NT2/D1 (cell line): ENCODE data around the gene RIN3.

Experiments used
- DNase-seq: peaks from one replicate; pipeline ENCODE4 v3.0.0-alpha.2; 2011; ENCODE audit warnings: low read depth, low spot score
- H3K27me3 ChIP-seq: 2 replicates; pipeline ENCODE4 v1.6.0; 2011; ENCODE audit warnings: mild to moderate bottlenecking; ENCODE audit not compliant: insufficient read length, insufficient read depth
- H3K36me3 ChIP-seq: 2 replicates; pipeline ENCODE4 v1.6.1; 2011; ENCODE audit warnings: mild to moderate bottlenecking, low read length, mixed read lengths; ENCODE audit not compliant: insufficient read depth, insufficient read length
- H3K4me1 ChIP-seq: 2 replicates; pipeline ENCODE4 v1.5.1; 2011; ENCODE audit not compliant: insufficient read depth, insufficient read length
- H3K4me3 ChIP-seq: 2 replicates; pipeline ENCODE4 v1.5.1; 2011; ENCODE audit warnings: low read depth; ENCODE audit not compliant: insufficient read length
- H3K9ac ChIP-seq: 2 replicates; pipeline ENCODE4 v1.6.0; 2011; ENCODE audit warnings: low read depth; ENCODE audit not compliant: insufficient read length
- H3K9me3 ChIP-seq: 2 replicates; pipeline ENCODE4 v1.5.1; 2011; ENCODE audit warnings: mild to moderate bottlenecking, low read length; ENCODE audit not compliant: insufficient read depth
- SUZ12 ChIP-seq: IDR thresholded peaks from 2 replicates; pipeline ENCODE4 v1.6.1; 2011; ENCODE audit not compliant: insufficient read length, insufficient read depth; ENCODE audit errors: extremely low read depth
- YY1 ChIP-seq: IDR thresholded peaks from 2 replicates; pipeline ENCODE4 v1.6.1; 2011; ENCODE audit not compliant: insufficient read length, insufficient read depth
- ZNF274 ChIP-seq: IDR thresholded peaks from 2 replicates; pipeline ENCODE4 v1.6.1; 2011; ENCODE audit warnings: mild to moderate bottlenecking, low read depth, low read length

The RIN3 gene

DNA sequence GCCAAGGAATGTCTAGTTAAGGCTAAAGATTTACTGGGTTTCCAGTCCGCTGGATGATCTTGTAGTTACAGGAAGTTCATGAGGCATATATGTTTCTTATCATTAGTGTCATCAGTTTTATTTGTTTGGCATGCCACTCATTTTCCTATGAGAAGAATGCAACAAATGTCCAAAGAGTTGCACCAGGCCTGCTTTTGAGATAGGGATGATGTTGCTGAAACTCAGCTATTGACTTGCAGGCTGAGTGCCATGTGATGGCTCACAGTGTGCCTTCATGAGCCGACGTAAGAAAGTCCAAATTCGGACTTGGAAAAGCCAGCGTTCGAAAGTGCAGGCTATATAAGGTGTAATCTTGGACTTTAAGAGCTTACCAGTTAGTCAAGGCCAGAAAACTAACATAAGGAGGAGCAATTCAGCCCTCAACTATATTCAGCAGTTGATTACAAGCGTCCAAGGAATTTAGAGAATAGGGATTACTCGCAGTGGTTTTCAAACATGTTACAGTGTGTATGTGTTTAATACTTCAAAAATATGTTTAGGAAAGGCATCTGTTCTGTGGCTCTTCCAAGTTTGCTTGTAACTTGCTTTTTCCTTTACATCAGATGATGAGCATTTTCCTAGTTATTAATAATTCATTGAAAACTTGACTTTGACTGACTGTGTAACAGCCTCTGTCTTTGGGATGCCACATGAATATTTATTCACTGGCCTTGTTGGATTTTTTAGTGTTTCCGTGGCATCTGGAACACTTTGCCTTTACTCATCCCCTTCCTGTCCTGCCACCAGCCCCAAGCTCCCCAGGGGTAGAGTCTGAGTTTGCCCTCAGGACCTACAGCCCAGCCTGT is 133.6 kb downstream of the RIN3 start:
- H3K4me3 ChIP-seq = no peak overlapping the region
- TF ChIP-seq YY1 (no peak), ZNF274 (no peak), SUZ12 (no peak)
- H3K4me1 ChIP-seq = no peaks in the 10 kb centered on the region
- H3K9me3 ChIP-seq = no peaks in the 10 kb centered on the region; the same call in 1 of the 2 replicates
- peaks cover 2% of the 10 kb centered on the region for H3K36me3 ChIP-seq
- no peak overlapping the region for H3K9ac ChIP-seq
- H3K27me3 ChIP-seq = no peaks in the 10 kb centered on the region
- no peak for DNase-seq

DNA sequence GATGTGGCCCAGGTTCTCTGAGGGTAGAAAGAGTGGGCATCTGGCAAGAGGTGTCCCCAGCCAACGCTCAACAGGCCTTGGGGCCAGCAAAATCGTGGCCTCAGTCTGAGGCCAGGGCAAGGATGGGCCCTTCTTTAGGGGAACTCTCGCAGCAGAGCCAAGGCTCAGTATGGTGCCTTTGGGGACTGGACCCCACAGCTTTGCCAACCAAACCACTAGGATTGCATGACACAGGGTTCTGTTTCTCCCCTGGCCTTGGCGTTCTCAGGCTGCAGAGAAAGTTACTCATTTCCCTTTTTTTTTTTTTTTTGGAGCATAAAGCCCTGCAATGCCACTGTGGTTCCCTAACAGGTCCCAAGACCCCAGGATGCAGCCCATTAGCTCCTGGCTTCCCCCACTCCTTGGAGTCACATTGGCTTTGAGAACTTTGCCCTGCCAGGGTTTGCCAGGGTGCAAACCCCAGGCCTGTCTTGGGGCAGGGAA is 134.3 kb downstream of the RIN3 start:
- H3K4me1 ChIP-seq = no peaks in the 10 kb centered on the region
- H3K9ac ChIP-seq = no peak overlapping the region
- TF ChIP-seq ZNF274 (no peak), YY1 (no peak), SUZ12 (no peak)
- no peaks in the 10 kb centered on the region; the same call in 1 of the 2 replicates for H3K9me3 ChIP-seq
- H3K36me3 ChIP-seq = peaks cover 5% of the 10 kb centered on the region
- DNase-seq = no peak
- H3K4me3 ChIP-seq = no peak overlapping the region
- H3K27me3 ChIP-seq = no peaks in the 10 kb centered on the region

DNA sequence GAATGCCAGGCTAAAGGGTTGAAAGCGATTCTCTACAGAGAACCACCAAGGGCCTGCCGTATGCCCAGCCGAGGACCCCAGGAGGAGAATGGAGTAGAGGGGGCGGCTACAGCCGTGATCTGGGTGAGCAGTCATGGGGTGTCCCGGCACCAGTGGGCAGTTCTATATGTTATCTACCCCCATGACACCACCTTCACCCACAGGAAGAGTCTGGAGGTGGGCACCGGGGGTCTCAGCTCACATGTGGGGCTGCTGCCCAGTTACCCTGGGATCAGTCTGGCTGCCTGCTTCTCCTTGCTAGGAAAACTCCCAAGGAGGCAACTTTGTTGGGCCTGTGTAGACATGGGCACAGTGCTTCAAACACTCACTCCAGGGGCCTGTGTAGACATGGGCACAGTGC is 135.5 kb downstream of the RIN3 start:
- TF ChIP-seq ZNF274 (no peak), SUZ12 (no peak), YY1 (no peak)
- Histone ChIP-seq H3K27me3 (no peaks in the 10 kb centered on the region), H3K4me1 (no peaks in the 10 kb centered on the region), H3K9me3 (no peaks in the 10 kb centered on the region; the same call in 1 of the 2 replicates), H3K4me3 (no peak overlapping the region), H3K36me3 (peaks cover 7% of the 10 kb centered on the region), H3K9ac (no peak overlapping the region)
- DNase-seq = no peak

DNA sequence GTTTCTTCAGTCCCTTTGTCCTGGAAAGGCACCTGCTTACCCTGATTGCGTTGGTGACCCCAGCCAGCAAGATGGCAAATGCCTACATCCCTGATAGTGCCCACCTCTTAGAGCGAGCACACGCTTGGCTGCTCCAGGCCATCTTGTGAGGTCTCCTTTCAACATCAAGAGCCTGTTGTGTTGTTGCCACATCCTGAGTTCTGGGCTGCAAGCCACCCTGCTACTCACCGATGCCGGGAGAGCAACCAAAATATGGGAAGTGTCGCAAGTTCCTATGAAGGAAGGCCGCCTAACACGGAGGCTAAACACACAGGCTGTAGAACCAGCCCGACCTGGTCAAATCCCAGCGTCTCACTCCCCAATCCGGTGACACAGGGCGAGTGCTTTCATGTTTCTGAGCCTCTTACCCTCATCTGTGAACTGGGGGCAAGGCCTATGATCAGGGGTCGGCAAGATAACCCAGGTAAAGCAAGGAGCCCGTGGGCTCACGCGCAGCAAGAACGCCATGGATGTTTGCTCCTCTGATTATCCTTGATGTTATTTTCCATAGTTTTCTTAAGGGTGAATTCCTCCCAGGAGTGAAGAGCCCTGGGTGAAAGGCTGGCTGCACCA is 136.5 kb downstream of the RIN3 start:
- no peak overlapping the region for H3K4me3 ChIP-seq
- no peaks in the 10 kb centered on the region for H3K4me1 ChIP-seq
- no peak for TF ChIP-seq ZNF274
- TF ChIP-seq SUZ12 = no peak
- TF ChIP-seq YY1 = no peak
- no peak overlapping the region for H3K9ac ChIP-seq
- H3K36me3 ChIP-seq = peaks cover 7% of the 10 kb centered on the region
- no peak for DNase-seq
- no peaks in the 10 kb centered on the region; the same call in 1 of the 2 replicates for H3K9me3 ChIP-seq
- no peaks in the 10 kb centered on the region for H3K27me3 ChIP-seq

DNA sequence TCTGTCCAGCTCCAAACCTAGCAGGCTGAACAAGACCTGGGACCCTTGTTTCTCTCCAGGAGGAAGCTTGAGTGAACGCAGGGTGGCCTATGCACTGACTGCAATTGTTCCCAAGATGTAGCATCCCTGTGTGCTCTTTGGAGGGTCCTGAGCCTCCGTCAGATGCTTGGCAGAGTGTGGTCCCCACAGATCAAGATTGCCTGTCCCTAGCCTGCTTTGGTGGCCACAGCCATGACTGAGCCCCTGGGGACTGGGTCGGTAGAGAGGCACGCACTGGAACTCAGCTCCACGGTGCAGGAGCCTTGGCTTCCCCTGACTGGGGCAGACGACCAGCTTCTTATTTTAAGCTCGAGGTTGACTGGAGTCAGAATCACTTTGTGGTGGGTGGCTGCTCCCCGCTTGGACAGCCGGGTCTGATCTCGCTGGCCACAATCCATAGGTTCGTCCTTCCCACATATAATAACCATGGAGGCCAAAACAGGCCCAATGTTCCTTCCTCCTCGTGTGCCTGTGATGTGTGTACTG is 137.1 kb downstream of the RIN3 start:
- H3K9ac ChIP-seq = no peak overlapping the region
- H3K36me3 ChIP-seq = peaks cover 7% of the 10 kb centered on the region
- no peaks in the 10 kb centered on the region for H3K9me3 ChIP-seq
- no peak overlapping the region for H3K4me3 ChIP-seq
- no peaks in the 10 kb centered on the region for H3K27me3 ChIP-seq
- no peak for DNase-seq
- TF ChIP-seq ZNF274 = no peak
- no peak for TF ChIP-seq YY1
- TF ChIP-seq SUZ12 = no peak
- no peaks in the 10 kb centered on the region for H3K4me1 ChIP-seq

DNA sequence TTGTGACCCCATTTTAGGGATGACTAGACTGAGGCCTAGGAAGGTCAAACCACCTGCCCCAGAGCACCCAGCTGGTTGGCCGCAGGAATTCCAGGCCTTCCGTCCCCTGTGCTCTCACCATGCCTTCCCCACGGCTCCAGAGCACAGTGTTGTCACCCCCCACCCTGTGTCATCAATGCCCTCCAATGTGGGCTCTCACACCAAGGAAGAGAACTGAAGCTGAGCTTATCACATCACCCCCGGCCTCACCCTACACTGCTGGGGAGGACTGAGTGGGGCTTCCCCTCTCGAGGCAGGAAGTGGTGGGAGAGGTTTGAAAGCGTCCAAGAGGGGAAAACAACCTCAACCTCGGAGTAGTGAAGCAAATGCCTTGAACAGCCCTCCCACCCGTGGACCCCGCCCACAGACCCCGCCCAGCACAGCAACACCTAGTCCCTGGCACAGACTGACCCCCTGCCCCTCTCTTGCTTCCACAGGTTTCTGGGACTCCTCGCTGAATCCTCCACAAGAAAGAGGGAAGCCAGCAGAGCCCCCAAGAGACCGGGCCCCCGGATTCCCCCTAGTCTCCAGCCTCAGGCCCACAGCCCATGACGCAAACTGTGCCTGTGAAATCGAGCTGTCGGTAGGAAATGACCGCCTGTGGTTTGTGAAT is 137.7 kb downstream of the RIN3 start:
- DNase-seq = no peak
- no peak overlapping the region for H3K9ac ChIP-seq
- TF ChIP-seq YY1 (no peak), SUZ12 (no peak), ZNF274 (no peak)

More for the DNA sequence above, 137.7 kb downstream of the RIN3 start:
- H3K4me3 ChIP-seq = no peak overlapping the region
- peaks cover 7% of the 10 kb centered on the region for H3K36me3 ChIP-seq
- H3K4me1 ChIP-seq = no peaks in the 10 kb centered on the region
- H3K27me3 ChIP-seq = no peaks in the 10 kb centered on the region
- no peaks in the 10 kb centered on the region for H3K9me3 ChIP-seq
